Neural progenitor cell (in vitro differentiated cells): Measurements from ENCODE around the gene MYD88.

ENCODE experiments used
- CTCF ChIP-seq: fragments of 200-600 bp; sonication (generic); IDR thresholded peaks from 2 replicates; pipeline ENCODE4 v1.5.1; 2017; ENCODE audit warnings: antibody characterized with exemption, mild to moderate bottlenecking
- EZH2 ChIP-seq: fragments of 200-600 bp; sonication (generic); IDR thresholded peaks from 2 replicates; pipeline ENCODE4 v1.6.1; 2017; ENCODE audit warnings: antibody characterized with exemption, mild to moderate bottlenecking, moderate library complexity
- EZH2phosphoT487 ChIP-seq: fragments of 200-600 bp; sonication (generic); IDR thresholded peaks from 2 replicates; pipeline ENCODE4 v1.6.1; 2017; ENCODE audit warnings: antibody characterized with exemption

GRCh38 chr3:38136393-38136776 lies 2.1 kb upstream of the MYD88 start:
- TF ChIP-seq CTCF (no peak), EZH2 (no peak), EZH2phosphoT487 (no peak)
